ENCODE results near the gene NEDD9.

GRCh38 chr6:11223286-11223864 lies 9.1 kb downstream of the NEDD9 start:
- TF ChIP-seq CTCF (IDR thresholded peaks at IDR 0.05) (no peak), EZH2 (IDR thresholded peaks at IDR 0.05; ENCODE audit: borderline replicate concordance, insufficient read depth, low read depth, low read length, poor library complexity, severe bottlenecking) (no peak)

Measured in B cell (primary cell).